Ovary (tissue), 3 donors: ENCODE measurements around the gene CFAP61.

Source experiments
- CTCF ChIP-seq, 3 donors: fragments of 450-650 bp in 2 of 3; fragments of 200-600 bp in 1 of 3; IDR thresholded peaks; one replicate each; pipeline versions ENCODE4 v1.5.1 to v1.8.0; 2016 to 2022; ENCODE audit warnings: antibody characterized with exemption in 3 of 3, mild to moderate bottlenecking in 1 of 3
- EP300 ChIP-seq: sonication (generic); formaldehyde crosslinking; IDR thresholded peaks from one replicate; pipeline ENCODE4 v1.6.1; 2017; ENCODE audit warnings: antibody characterized with exemption
- POLR2A ChIP-seq: fragments of 450-650 bp; IDR thresholded peaks from one replicate; pipeline ENCODE4 v1.6.1; 2017; ENCODE audit warnings: antibody characterized with exemption, mild to moderate bottlenecking, moderate library complexity
- donor health status: DM: no; HTN: no; CAD: no.

- TF ChIP-seq CTCF (IDR thresholded peaks at IDR 0.05) (no peak), EP300 (no peak), POLR2A (no peak)
Observed at GRCh38 chr20:20370094-20370575, 317.8 kb downstream of the CFAP61 start.
